ENCODE data around the gene BLCAP. TPM values are rescaled to one million over a fixed set of nuclear protein-coding genes. Genes with fewer than 3 reads are reported as not detected.
"Not testable (repeated sequence)": the region's sequence is repeated elsewhere in the genome, so short reads cannot be mapped to it uniquely, and the experiment has no call there.

BLCAP gene
- polyA plus RNA-seq, 4 donors = 78.4 to 88.1 (median 84.9) TPM

DNA sequence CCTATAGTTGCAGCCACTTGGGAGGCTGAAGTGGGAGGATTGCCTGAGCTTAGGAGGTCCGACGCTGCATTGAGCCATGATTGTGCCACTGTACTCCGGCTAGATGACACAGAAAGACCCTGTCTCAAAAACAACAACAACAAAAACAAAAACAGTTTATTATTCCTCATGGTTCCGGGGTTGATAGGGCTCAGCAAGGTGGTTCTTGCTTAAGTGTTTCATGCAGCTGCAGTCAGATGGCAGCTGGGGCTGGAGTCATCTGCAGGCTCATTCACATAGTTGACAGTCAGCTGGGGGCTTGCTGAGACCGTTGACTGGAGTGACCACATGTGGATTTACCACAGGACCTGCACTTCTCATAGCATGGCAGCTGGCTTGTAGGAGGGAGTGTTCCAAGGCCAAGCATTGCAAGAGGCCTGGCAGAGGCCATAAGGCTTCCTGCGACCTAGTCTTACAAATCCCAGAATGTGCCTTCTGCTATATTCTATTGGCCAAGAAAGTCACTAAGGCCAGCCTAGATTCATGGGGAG is 35.5 kb downstream of the BLCAP start:
- no peak for DNase-seq (ENCODE audit: low read depth in 4 of 4, low spot score in 3 of 4)

- no peak for DNase-seq (ENCODE audit: low read depth in 4 of 4, low spot score in 3 of 4)
Measured at GRCh38 chr20:37490663-37491350, 36.9 kb downstream of the BLCAP start.

DNA sequence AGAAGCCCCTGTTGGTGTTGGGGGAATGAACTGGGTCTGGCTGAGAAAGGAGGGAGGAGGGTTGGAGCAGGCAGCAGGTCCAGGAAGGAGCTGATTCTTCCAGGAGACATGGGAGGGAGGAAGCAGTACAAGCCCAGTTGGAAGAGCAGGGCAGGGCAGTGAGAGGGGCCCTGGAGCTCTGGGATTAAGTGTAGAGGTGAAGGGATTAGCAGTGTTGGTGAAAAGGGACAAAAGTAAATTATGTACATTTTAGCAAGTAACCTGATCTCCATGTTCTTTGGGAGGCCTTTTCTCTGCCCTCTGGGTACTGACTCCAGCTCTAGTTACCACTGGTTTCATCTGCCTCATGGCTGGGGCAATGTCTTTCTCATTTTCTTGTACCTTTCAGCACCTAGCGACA is 41.5 kb downstream of the BLCAP start:
- not testable (repeated sequence) for DNase-seq (ENCODE audit: low read depth in 4 of 4, low spot score in 3 of 4)

GRCh38 chr20:37484331-37484730 is 43.3 kb downstream of the BLCAP start:
- no peak for DNase-seq (ENCODE audit: low read depth in 4 of 4, low spot score in 3 of 4)

GRCh38 chr20:37481610-37482009 is 46.1 kb downstream of the BLCAP start:
- no peak for DNase-seq (ENCODE audit: low read depth in 4 of 4, low spot score in 3 of 4)

DNA sequence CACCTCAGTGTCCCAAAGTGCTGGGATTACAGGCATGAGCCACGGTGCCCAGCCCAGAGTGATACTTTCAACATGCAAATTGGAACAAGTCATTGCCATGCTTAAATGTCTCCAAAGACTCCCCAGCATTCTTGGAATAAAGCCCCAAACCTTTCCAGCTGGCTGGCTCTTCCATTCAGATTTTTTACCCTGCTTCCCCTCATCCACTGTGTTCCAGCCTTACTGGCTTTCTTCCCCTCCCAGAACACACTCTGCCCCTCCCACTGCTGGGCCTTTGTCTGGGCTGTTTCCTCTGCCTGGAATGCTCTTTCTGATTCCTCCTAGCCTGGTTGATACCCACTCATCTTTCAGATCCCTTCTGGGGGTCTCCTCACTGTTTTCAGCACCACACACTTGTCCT is 46.8 kb downstream of the BLCAP start:
- no peak for DNase-seq (ENCODE audit: low read depth in 4 of 4, low spot score in 3 of 4)

- no peak for DNase-seq (ENCODE audit: low read depth in 4 of 4, low spot score in 3 of 4)
Measured at GRCh38 chr20:37479925-37480691, 47.6 kb downstream of the BLCAP start.

- DNase-seq (ENCODE audit: low read depth in 4 of 4, low spot score in 3 of 4) = no peak
Measured at GRCh38 chr20:37479266-37479665, 48.4 kb downstream of the BLCAP start.

- no peak for DNase-seq (ENCODE audit: low read depth in 4 of 4, low spot score in 3 of 4)
Measured at GRCh38 chr20:37477041-37477440, 50.6 kb downstream of the BLCAP start.

DNA sequence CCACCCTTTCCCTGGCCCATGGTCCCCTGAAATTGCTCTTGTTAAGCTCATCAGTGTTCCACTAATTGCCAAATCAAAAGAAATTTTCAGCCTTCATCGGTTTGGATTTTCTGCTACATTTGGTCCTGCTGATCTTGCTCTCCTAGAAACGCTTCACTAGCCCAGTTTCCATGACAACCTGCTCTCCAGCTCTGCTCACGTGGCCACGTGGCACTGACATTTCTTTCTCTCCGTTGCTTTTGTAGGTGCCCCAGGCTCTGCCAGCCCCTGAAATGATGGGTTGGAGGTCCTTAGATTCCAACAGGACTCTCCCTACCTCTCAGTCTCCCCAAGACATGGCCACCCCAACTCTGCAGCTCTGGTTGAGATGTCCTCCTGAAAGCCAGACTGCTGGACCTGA is 52.4 kb downstream of the BLCAP start:
- peak; percentile 16 to 45 (median 36) for DNase-seq (ENCODE audit: low read depth in 4 of 4, low spot score in 3 of 4)

- DNase-seq (ENCODE audit: low read depth in 4 of 4, low spot score in 3 of 4) = no peak
Measured at GRCh38 chr20:37474386-37474785, 53.3 kb downstream of the BLCAP start.

GRCh38 chr20:37473249-37474000 is 54.3 kb downstream of the BLCAP start:
- DNase-seq (ENCODE audit: low read depth in 4 of 4, low spot score in 3 of 4) = no peak

GRCh38 chr20:37472435-37472834 is 55.2 kb downstream of the BLCAP start:
- DNase-seq (ENCODE audit: low read depth in 4 of 4, low spot score in 3 of 4) = not testable (repeated sequence)

DNA sequence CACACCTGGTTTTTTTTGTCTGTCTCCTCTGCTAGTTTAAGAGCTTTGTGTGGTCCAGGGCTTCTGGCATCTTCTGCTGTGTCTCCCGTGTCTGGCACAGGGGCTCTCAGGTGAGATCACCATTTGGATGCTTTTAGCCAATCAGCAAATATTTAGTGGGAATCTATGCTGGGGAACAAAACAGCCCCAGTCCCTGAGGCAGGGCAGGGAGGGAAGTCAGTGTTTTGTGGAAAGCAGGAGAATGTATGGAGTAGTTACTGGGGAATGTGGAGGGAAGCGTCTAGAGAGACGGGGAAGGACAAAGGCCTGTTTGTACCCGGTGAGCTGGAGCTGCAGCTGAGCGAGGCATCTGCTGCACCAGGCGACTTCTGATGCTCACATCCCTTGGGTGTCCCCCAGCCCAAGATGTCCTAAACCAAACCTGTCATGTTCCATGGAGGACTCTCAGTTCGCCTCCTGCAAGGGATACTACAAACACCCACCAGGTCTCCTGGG is 55.9 kb downstream of the BLCAP start:
- no peak for DNase-seq (ENCODE audit: low read depth in 4 of 4, low spot score in 3 of 4)

DNA sequence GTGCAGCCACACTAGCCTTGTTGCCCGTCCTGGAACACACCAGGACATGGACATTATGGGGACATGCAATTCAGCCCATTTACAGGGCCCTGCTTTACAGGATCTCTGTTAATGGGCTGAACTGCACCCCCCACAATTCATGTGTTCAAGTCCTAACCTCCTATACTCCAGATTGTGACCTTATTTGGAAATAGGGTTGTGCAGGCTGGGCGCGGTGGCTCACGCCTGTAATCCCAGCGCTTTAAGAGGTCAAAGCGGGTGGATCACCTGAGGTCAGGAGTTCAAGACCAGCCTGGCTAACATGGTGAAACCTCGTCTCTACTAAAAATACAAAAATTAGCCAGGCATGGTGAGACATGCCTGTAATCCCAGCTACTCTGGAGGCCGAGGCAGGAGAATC is 57.5 kb downstream of the BLCAP start:
- DNase-seq (ENCODE audit: low read depth in 4 of 4, low spot score in 3 of 4) = not testable (repeated sequence)

GRCh38 chr20:37469531-37469930 is 58.1 kb downstream of the BLCAP start:
- DNase-seq (ENCODE audit: low read depth in 4 of 4, low spot score in 3 of 4) = no peak

GRCh38 chr20:37468886-37469285 is 58.8 kb downstream of the BLCAP start:
- DNase-seq (ENCODE audit: low read depth in 4 of 4, low spot score in 3 of 4) = no peak

All from right renal pelvis (tissue), 4 donors.